HG03095 (cell line): ENCODE results near the gene ZNF124.
"Not testable (repeated sequence)": the region's sequence is repeated elsewhere in the genome, so short reads cannot be mapped to it uniquely, and the experiment has no call there.

ENCODE experiments used
- ATAC-seq: cut with Tn5 transposase; IDR thresholded peaks from one replicate; pipeline ENCODE4 v1.9.1; 2021; ENCODE audit warnings: moderate library complexity; ENCODE audit not compliant: unreplicated experiment

Gene ZNF124

GRCh38 chr1:247171875-247172563 lies at the start of gene ZNF124:
TSS of gene ZNF124 (minus strand) at chr1:247172020. CDS start at chr1:247171877, 143 bp downstream.
- peak; percentile 98 for ATAC-seq

- ATAC-seq: not testable (repeated sequence)
Measured at GRCh38 chr1:247220280-247220679, 48.5 kb upstream of the ZNF124 start.

- no peak for ATAC-seq
Measured at GRCh38 chr1:247218121-247218651, 46.4 kb upstream of the ZNF124 start.

GRCh38 chr1:247216261-247216660 lies 44.4 kb upstream of the ZNF124 start:
- no peak for ATAC-seq

GRCh38 chr1:247212627-247213617 lies 41.1 kb upstream of the ZNF124 start:
- no peak for ATAC-seq

GRCh38 chr1:247212012-247212411 lies 40.2 kb upstream of the ZNF124 start:
- peak; percentile 59 for ATAC-seq

GRCh38 chr1:247211339-247211738 lies 39.5 kb upstream of the ZNF124 start:
- ATAC-seq: no peak

- peak; percentile 92 for ATAC-seq
Measured at GRCh38 chr1:247210376-247211117, 38.7 kb upstream of the ZNF124 start.

- ATAC-seq: peak; percentile 4
Measured at GRCh38 chr1:247210062-247210375, 38.2 kb upstream of the ZNF124 start.

GRCh38 chr1:247209396-247209795 lies 37.6 kb upstream of the ZNF124 start:
- ATAC-seq: no peak

GRCh38 chr1:247204177-247204647 lies 32.4 kb upstream of the ZNF124 start:
- no peak for ATAC-seq

GRCh38 chr1:247198781-247199180 lies 27.0 kb upstream of the ZNF124 start:
- no peak for ATAC-seq

- ATAC-seq: no peak
Measured at GRCh38 chr1:247193958-247194357, 22.1 kb upstream of the ZNF124 start.

- no peak for ATAC-seq
Measured at GRCh38 chr1:247189981-247190798, 18.4 kb upstream of the ZNF124 start.

GRCh38 chr1:247185667-247186066 lies 13.8 kb upstream of the ZNF124 start:
- ATAC-seq: no peak

- ATAC-seq: no peak
Measured at GRCh38 chr1:247184254-247184653, 12.4 kb upstream of the ZNF124 start.

- no peak for ATAC-seq
Measured at GRCh38 chr1:247182994-247183393, 11.2 kb upstream of the ZNF124 start.

- ATAC-seq: no peak
Measured at GRCh38 chr1:247180581-247180980, 8.8 kb upstream of the ZNF124 start.

GRCh38 chr1:247177755-247178154 lies 5.9 kb upstream of the ZNF124 start:
- ATAC-seq: no peak

- ATAC-seq: no peak
Measured at GRCh38 chr1:247175458-247175857, 3.6 kb upstream of the ZNF124 start.
